ENCODE measurements around the gene SAMD4A. TPM values are rescaled to one million over a fixed set of nuclear protein-coding genes. Genes with fewer than 3 reads are reported as not detected.

Gene SAMD4A
- total RNA-seq, 4 donors from 2014 or later: 7.9 to 18.7 (median 14.4) TPM

DNA sequence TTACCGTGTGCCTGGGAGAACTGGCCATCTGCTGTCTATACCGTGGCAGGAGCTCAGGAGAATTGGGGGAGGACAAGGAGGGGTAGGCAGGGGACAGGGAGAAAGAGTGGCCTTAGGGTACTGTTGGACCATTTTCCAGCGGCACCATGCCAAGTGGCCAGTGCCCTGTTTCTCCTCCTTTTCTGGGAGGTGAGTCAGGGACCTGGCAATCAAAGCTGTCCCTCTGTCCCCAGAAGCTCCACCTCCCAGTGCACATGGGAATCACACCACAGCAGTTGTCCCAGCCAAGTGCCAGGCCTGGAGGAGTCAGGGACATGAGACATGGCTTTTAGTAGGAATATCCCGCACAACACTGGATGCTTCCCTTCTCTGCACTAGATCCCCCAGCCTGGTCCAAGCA lies 217.7 kb downstream of the SAMD4A start:
- intact Hi-C loops (cut with DNase I; ENCODE audit: low total_unique reads): no loop called here
- WGBS, 2 donors: 83 to 86% methylated on average over 4 of the region's 4 CpGs
- H3K4me3 ChIP-seq (ENCODE audit: low read depth, poor library complexity, severe bottlenecking): no peak overlapping the region
- TF ChIP-seq, protein P1, sequence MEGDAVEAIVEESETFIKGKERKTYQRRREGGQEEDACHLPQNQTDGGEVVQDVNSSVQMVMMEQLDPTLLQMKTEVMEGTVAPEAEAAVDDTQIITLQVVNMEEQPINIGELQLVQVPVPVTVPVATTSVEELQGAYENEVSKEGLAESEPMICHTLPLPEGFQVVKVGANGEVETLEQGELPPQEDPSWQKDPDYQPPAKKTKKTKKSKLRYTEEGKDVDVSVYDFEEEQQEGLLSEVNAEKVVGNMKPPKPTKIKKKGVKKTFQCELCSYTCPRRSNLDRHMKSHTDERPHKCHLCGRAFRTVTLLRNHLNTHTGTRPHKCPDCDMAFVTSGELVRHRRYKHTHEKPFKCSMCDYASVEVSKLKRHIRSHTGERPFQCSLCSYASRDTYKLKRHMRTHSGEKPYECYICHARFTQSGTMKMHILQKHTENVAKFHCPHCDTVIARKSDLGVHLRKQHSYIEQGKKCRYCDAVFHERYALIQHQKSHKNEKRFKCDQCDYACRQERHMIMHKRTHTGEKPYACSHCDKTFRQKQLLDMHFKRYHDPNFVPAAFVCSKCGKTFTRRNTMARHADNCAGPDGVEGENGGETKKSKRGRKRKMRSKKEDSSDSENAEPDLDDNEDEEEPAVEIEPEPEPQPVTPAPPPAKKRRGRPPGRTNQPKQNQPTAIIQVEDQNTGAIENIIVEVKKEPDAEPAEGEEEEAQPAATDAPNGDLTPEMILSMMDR (IDR thresholded peaks at IDR 0.05): no peak
- TF ChIP-seq POLR2A (IDR thresholded peaks at IDR 0.05): no peak
- peak in 1 of 2 donors; percentile 48 for DNase-seq (ENCODE audit: low spot score in 2 of 2)

DNA sequence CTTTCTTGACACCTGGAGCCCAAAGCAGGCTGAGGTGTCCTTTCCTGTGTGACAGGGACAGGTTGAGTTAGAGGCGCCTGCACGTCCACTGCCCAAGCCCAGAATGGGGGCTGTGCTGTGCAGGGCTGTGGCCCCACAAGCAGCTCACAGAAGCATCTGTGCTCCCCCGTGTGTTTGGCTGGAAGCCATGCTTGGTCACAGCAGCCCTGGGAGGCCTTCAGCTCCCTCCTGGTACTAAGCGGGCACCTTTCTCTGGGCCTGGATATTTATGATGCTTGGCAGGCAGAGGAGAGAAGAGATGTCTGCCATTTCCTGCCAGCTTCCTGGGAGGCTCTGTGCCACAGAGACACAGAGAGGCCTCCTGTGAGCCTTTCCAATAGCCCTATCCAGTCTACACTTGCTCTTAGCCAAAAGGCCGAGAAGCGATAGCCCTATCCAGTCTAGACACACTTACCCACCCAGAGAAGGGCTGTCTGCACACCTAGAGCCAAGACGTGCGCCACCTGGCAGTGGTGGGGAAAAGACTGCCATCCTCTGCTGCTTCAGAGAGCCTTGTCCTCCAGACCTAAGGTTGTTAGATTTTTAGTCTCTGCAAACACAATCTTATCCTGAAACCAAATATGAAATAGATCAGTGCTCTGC lies 218.3 kb downstream of the SAMD4A start:
- no peak overlapping the region for H3K4me3 ChIP-seq (ENCODE audit: low read depth, poor library complexity, severe bottlenecking)
- TF ChIP-seq POLR2A (IDR thresholded peaks at IDR 0.05): no peak
- TF ChIP-seq, protein P1 (IDR thresholded peaks at IDR 0.05): no peak
- WGBS, 2 donors: 83 to 89% methylated on average over 8 of the region's 8 CpGs
- peak in 1 of 2 donors; percentile 60 for DNase-seq (ENCODE audit: low spot score in 2 of 2)
- intact Hi-C loops (cut with DNase I; ENCODE audit: low total_unique reads): no loop called here

DNA sequence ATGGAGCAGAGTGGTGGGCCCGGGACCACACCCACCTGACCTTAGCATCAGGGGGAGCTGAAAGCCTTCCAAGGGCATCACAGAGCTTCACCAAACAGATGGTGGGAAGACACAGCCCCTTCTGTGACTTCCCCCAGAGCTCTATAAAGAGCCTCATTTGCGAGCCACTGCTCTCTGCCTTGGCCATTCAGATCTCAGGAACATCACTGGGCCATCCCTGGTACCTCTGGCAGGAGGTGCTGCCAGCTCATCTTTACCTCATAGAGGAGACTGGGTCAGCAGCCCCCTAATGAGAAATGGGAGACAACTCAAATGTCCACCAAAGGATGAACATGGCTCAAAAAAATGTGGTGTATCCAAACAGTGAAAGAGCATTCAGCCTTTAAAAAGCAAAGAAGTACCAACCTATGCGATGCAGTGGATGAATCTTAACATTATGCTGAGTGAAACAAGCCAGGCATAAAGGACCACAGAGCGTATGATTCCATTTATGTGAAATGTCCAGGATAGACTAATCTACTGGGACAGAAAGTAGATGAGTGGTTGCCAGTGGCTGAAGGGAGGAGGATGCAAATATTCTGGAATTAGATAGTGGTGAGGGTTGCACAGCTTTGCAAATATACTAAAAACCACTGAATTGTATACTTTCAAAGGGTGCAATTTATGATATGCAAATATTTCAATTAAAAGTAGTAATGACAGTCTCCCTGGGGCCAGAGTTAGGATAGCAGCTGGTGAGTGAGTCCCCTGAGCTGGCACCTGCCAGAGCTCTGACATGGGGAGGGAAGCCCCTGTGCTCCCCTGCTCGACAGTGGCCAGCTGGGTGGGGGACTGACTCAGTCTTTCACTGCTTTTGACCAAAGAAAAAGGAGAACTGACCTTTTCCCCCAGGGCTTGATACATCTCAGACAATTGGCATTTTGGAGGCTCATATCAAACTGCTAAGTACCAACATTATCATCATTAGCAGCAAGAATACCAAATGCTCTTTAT lies 219.1 kb downstream of the SAMD4A start:
- 89 to 93% methylated on average over 5 of the region's 5 CpGs for WGBS, 2 donors
- peak in 1 of 2 donors; percentile 42 for DNase-seq (ENCODE audit: low spot score in 2 of 2)
- intact Hi-C loops (cut with DNase I; ENCODE audit: low total_unique reads): no loop called here

DNA sequence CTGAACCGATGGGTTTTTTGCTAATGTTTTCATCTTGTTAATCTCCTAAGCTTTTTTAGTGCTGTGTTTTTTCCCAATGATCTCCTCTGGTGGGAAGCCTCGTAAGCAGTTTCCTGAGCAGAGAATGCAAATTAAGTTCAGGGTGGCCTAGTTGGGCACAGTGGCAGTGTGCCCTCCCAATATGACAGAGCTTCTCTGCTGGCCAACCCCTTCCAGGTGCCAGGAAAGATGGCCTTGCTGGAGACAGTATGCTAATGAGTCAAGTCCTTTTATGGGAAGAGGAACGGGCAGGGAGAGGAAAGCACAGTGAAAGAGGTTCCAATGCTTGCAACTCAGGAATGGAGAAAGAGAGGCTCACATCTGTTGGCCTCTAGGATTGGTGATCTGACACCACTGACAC lies 219.9 kb downstream of the SAMD4A start:
- WGBS, 2 donors: 79 to 84% methylated on average over 3 of the region's 3 CpGs
- TF ChIP-seq, protein P1 (IDR thresholded peaks at IDR 0.05): no peak
- no peak for TF ChIP-seq POLR2A (IDR thresholded peaks at IDR 0.05)
- peak in 1 of 2 donors; percentile 42 for DNase-seq (ENCODE audit: low spot score in 2 of 2)
- intact Hi-C loops (cut with DNase I; ENCODE audit: low total_unique reads): no loop called here
- no peak overlapping the region for H3K4me3 ChIP-seq (ENCODE audit: low read depth, poor library complexity, severe bottlenecking)

More for the DNA sequence above, 219.1 kb downstream of the SAMD4A start:
- H3K4me3 ChIP-seq (ENCODE audit: low read depth, poor library complexity, severe bottlenecking): no peak overlapping the region
- TF ChIP-seq, protein P1 (IDR thresholded peaks at IDR 0.05): no peak
- no peak for TF ChIP-seq POLR2A (IDR thresholded peaks at IDR 0.05)

DNA sequence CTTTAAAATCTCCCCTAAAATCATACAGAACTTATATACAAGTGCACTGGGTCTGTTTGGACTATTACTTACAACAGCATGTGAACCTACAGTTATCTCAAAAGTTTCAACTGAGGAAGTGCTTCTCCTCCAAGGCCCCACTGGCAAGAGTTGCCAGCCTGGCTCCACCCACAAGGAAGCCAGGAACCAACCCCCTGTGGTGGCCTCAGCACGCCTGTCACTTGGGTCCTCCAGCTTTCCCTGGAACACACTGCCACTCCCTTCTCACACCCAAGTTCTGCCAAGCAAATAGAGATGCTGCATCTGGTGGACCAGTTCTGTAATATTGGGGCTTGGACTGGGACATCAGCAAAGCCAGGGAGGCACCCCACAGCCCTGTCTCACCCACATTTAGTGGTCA lies 220.3 kb downstream of the SAMD4A start:
- 50 to 71% methylated on average over 1 of the region's 1 CpG for WGBS, 2 donors
- H3K4me3 ChIP-seq (ENCODE audit: low read depth, poor library complexity, severe bottlenecking): no peak overlapping the region
- intact Hi-C loops (cut with DNase I; ENCODE audit: low total_unique reads): no loop called here
- peak in 1 of 2 donors; percentile 68 for DNase-seq (ENCODE audit: low spot score in 2 of 2)
- TF ChIP-seq, protein P1 (IDR thresholded peaks at IDR 0.05): no peak
- no peak for TF ChIP-seq POLR2A (IDR thresholded peaks at IDR 0.05)

Data from lower leg skin (tissue), 4 donors.